Cardiac septum (tissue), 1 donor: ENCODE results near the gene CHRNB4. TPM values are rescaled to one million over a fixed set of nuclear protein-coding genes. Genes with fewer than 3 reads are reported as not detected.
"Not testable (repeated sequence)": the region's sequence is repeated elsewhere in the genome, so short reads cannot be mapped to it uniquely, and the experiment has no call there.

ENCODE experiments used
- DNase-seq: peaks from one replicate; pipeline ENCODE4 v3.0.0-alpha.2; 2020; ENCODE audit warnings: low spot score
- intact Hi-C: fragments of 100-400 bp; cut with DNase I; formaldehyde crosslinking; loops from one replicate; pipeline ENCODE4 v1.14.0; 2022
- long read RNA-seq: library from polyadenylated mRNA; unstranded; transcript quantifications from one replicate; pipeline ENCODE4 v2.0.0, GENCODE V29; 2021
- total RNA-seq: library from RNA; stranded (reverse); fragmentation: NEBNext Ultra II Directional; extraction: Animal tissue kit (Norgen Biotek cat#: 25700); gene quantifications from one replicate; pipeline ENCODE4 v1.2.1, GENCODE V29; 2021
- donor health status: DM: no; HTN: no; CAD: no.

The CHRNB4 gene, protein sequence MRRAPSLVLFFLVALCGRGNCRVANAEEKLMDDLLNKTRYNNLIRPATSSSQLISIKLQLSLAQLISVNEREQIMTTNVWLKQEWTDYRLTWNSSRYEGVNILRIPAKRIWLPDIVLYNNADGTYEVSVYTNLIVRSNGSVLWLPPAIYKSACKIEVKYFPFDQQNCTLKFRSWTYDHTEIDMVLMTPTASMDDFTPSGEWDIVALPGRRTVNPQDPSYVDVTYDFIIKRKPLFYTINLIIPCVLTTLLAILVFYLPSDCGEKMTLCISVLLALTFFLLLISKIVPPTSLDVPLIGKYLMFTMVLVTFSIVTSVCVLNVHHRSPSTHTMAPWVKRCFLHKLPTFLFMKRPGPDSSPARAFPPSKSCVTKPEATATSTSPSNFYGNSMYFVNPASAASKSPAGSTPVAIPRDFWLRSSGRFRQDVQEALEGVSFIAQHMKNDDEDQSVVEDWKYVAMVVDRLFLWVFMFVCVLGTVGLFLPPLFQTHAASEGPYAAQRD
- total RNA-seq: not detected
- long read RNA-seq: 0 reads

DNA sequence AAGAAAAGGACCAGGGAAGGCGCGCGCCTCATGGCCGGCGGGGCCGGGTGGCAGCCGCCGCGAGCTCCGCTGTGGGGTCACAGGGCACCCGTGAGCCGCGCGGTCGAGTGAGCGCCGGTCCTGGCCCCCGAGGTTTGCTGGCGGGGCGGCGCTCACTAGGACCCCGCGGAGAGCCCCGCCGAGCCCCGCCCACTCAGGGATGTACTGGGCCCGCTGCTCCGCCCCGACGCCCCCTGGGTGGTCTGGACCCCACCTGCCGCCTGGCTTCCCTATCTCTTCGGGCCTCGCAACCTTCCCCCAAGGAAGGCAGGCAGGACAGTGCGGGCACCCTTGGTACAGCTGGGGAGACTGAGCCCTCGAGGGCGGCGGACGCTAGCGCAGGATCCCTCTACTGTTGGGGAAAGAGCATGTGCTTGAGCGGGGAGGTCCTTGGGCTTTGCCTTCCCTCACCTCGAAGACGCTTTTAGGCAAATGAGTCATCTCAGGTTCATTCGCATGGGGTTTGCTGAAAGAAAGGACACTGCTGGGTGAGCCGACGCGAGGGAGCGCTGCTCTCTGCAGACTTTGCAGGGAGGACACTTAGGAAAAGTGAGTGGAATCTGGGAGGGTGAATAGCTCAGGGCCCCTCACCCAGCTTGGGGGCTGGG is at the start of gene CHRNB4:
Gene CHRNB4, minus strand, starts transcription at position 109 of the 647 bp plus-strand sequence. Its CDS starts 77 bp downstream, at position 32.
- DNase-seq: no peak
- intact Hi-C loops: no loop called here

DNA sequence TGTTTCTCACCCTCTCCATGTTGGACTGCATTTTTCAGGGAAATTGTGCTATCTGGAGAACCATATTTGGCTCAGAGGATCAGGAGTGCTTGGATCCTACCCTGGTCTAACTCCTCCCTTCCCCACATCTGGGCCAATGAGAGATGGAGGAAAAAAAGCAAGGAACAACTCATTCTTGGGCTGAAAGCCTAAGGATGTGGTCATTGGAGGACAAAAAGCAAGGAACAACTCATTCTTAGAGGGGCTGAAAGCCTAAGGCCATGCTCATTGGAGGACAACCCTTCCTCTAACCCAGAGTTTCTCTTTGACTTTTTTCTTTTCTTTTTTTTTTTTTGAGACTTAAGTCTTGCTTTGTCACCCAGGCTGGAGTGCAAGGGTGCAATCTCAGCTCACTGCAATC is 48.6 kb upstream of the CHRNB4 start:
- peak; percentile 4 for DNase-seq
- intact Hi-C loops: no loop called here

DNA sequence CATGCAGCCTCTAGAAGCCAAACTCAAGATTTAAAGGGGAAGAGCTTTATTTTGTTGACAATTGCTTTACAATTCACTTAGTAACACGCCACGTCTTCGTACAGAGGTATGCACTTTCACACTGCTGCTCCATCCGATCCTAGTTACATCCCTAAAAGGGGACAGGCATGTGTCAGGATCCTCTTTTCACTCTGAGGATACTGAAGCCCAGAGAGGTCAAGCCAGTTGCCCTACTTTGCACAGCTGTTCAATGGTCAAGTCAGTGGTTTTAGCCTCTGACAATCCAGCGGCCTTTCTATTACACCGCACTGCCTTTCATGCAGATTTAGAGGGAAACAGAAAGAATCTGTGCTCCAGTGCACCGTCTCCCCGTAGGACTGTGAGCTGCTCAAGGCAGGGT is 44.9 kb upstream of the CHRNB4 start:
- intact Hi-C loops: no loop called here
- peak; percentile 36 for DNase-seq

DNA sequence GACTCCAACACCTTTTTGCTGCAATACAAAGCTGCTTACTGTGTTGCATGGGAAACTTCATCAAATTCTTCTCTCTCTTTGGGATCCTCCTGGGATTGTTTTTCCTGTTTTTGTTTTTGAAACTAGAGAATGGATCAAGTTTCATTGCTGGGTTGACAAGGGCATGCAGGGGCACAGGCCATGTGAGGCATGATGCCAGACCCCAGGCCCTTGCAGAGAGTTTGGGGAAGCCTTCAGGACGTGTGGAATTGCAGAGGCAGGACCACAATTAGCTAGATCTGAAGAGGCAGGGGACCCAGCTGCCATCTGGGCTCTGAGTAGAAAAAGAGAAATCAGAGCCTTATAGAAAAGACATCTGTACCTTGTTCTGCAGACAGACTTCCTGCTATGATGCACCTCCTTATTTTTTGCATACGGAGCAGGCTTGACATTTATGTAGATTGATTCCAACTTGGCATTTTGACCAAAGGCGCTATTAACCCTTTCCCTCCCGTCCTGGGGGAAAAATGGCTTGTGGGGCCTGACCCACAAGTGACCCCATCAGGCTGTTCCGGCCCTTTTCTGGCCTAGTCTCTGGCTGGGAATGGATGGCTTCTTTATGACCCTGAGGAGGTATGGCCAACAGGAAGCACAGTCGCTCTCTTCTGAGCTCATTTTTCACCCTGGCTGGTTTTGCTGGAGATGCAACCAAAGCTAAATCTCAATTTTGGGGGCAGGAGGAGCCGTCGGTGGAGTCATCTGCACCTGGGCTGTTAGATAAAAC is 44.3 kb upstream of the CHRNB4 start:
- intact Hi-C loops: no loop called here
- peak; percentile 38 for DNase-seq

DNA sequence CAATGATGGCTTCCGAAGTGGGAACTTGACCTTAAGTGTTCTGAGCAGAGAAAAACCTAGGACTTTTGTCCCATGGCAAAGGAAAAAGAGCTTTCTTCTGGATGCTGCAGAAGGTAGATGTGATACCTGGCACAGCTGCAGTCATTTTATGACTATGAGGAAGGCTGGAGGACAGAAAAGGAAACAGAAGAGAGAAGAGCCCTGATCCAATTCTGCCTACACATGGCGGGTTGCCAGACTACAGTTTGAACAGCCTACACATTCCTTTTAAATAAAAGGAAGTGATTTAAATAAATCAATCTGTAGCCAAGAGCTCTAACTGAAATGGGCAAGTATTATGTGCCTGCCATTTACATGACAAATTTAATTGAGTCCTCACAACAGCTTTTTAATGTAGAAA is 43.6 kb upstream of the CHRNB4 start:
- intact Hi-C loops: no loop called here
- DNase-seq: peak; percentile 22

DNA sequence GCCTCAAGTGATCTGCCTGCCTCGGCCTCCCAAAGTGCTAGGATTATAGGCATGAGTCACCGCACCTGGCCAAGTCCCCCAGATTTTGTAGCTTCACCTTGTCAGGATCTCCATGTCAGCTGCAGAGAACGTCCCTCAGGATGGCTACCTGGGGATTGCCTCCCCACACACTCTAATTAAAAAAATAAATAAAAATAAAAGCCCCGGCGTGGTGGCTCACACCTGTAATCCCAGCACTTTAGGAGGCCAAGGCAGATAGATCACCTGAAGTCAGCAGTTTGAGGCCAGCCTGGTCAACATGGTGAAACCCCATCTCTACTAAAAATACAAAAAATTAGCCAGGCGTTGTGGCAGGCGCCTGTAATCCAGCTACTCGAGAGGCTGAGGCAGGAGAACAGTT is 42.6 kb upstream of the CHRNB4 start:
- intact Hi-C loops: not testable (repeated sequence)
- peak; percentile 4 for DNase-seq

DNA sequence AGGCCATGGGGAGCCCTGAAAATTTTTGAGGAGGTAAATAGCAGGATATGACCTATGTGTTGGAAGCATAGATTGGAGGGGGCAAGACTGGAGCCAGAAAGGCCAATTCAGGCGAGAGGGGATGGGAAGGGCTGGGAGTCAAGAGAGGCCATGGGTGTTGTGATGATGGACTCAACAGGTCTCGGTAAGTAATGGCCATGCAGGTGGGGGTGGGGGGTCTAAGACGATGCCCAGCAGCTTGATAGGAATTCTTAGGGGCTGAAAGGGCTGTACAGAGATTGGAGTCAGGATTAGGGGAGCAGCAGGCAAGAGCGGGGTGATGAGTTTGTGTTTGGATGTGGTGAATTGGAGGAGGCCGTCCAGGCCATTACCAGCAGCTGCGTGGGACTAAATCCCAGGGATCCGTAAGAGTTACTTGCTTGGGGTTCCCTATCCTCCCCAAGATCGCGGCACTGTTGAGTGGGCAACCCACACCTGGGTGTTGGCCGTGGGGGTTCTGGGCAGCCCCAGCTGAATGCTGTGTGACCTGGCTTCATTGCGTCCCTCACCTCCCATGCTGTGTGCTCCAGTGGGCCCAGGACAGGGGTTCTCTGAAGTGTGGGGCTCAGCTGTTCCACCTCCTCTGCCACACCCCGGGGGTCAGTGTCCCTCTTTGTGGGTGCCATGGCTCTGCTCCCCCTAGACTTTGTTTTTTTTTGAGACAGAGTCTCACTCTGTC is 41.8 kb upstream of the CHRNB4 start:
- intact Hi-C loops: no loop called here

DNA sequence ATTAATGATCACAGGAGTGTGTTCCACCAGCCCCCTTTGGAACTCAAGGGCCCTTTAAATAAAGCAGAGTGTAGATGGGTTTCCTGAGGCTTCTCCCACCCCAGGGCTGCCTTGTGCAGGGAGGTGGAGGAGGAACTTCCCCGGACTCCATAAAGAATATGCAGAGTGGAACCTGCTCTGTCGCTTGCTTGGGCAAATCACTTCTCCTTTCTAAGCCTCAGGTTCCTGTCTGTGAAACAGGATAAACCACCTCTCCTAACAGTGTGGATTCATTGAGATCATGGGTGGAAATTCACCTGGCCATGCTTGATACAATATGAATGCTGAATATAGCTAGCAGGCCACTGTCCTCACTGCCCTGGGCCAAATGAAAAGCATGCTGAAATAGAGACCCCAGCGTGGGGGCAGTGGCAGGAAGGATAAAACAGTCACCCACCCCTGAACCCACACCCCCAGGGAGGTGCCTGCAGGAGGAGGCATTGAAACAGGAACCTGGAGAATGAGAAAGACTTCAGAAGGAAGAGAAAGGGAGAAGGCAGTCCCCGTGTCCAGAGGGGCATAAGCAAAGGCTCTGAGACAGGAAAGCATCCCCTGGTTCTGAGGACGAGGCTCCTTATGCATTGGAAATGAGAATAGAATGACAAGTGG is 41.1 kb upstream of the CHRNB4 start:
- intact Hi-C loops: no loop called here
- DNase-seq: peak; percentile 53

More for the DNA sequence above, 41.8 kb upstream of the CHRNB4 start:
- DNase-seq: peak; percentile 29

DNA sequence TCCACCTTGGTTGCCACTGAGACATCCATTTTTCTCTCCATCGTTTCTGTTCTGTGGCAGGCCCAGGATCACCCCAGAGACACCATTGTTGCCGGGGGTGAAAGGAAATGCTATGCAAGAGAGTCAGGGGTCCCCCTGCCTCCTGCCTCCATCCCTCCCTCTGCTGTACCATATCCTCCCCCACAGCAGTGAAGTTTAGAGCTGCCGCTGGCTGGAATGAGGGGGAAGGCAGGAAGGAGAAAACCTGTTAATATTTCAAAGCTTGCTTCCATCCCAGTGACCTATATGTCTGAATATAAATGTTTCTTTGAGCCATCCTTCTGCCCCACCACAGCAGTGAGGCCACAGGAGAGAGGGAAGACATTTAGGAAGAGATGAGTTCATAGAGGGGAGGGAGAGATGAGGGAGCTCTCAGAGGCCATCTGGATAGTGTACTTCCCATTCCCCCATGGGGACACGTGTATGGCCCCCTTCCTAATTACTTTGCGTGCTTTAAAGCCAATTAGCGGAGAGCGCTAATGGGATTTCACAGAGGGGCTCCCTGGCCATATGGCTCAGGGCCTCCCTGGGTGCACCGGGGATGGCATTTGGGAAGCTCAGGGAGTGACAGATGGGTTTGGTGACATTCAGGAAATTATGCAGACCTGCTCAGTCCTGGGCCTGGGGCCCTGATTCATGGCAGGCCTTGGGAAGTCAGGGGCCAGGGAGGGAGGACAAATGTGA is 40.4 kb upstream of the CHRNB4 start:
- intact Hi-C loops: no loop called here
- peak; percentile 53 for DNase-seq

DNA sequence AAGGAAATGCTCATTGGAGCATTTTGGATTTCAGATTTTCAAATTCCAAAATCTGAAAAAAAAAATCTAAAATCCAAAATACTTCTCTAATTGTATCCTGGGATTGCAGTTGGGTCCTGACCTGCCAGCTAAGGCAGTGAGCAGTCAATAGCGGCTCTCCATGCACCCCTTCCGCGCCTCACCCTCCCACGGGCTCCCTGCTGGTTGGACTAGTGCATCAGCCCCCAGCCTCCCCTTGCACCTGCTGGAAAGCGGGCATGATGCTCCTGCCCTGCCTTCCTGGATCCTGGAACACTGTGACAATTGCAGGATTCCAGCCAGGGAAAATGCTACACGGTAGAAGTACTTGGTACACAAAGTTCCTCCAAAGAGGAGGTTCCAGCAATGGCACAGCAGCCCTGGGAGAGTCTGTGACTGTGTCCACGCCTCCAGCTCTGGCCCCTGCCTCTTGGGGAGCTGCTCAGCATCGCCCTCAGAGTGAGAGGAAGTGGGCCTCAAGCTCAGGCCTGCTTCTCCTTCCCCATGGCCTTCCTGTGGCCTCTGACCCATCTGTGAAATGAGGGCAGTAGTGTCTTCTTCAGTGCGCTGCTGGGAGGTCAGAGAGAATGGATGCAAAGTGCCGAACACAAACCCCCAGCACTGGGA is 39.5 kb upstream of the CHRNB4 start:
- intact Hi-C loops: no loop called here
- peak; percentile 72 for DNase-seq

DNA sequence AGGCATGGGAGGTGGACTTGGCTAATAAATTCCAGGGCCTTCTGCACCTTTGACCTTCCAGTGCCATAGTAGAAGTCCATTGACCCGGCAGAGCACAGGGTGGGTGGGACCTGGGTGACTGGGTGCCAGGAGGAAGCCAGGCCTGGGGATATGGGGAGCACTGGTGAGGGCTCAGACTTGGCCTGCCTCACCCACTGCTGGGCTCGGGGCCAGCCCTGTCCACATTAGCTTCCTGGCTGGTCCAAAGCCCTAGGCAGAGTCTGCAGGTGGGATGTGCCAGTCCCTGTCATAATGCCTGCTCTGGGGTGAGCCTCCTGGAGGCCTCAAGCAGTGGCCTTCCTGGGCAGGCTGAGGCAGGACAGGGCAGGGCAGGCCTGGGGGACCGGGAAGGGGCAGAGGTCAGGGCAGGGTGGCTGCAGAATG is 38.1 kb upstream of the CHRNB4 start:
- intact Hi-C loops: no loop called here
- DNase-seq: peak; percentile 43

DNA sequence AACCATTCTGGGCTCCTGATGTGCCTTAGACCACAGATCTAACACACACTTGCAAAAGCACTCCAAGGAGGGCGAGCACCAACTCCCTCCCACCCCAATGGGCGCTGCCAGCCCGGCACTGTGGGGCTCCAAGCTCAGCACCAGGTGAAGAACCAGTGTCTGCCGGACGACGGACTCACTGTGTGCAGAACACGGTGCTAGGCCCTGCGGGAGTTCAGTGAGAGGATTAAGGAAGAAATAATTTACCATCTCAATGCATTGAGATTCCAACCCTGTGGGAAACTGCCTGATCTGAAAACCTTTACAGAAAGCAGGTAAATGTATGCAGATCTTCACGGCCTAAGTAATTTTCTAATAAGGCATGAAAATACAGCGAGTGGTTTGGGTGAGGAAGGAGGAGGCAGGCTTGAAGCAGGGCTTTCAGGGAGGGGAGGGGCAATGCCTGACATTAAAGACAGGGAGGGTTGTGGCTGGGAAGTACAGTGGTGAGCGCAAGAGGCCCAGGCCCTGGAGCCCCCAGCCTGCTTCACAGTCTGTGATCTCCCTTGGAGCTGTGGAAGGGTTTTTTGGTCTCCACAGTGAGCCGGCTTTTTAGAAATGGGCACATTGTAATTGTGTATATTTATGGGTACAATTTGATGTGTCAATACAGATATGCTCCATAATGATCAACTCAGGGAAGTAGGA is 35.6 kb upstream of the CHRNB4 start:
- peak; percentile 15 for DNase-seq
- intact Hi-C loops: no loop called here

DNA sequence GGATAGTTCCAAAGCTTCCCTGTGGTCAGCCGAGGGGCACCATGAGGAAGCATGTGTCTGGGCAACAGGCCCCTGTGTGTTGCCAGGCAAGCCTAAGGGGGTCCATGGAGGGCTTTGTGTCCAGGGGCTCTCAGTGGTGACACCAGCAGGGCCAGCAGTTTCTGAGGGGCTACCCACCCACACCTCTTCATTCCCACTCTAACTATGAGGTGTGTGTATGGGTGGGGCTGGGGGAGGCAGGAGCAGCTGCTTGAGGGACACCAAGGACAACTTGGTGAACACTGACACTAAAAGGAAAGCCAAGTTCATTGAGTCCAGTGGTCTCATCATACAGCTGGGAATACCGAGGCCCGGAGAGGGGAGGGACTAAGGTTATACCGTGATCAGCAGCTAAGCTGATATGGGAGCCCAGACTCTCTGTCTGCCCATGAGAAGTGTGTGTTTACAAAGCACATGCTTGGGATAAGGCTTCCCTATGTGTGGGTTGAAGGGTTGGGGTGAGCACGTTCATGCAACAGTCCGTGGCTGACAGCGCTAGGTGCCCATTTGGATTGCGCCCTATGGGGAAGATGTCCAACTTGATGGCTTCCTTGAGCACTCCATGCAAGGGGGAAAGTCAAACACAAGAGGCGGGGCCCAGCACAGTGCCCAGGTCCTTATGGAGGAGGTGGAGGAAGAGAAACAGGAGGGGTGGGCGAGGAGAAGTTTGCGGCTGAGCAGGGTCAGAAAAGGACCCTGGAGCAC is 34.8 kb upstream of the CHRNB4 start:
- peak; percentile 35 for DNase-seq
- intact Hi-C loops: no loop called here

DNA sequence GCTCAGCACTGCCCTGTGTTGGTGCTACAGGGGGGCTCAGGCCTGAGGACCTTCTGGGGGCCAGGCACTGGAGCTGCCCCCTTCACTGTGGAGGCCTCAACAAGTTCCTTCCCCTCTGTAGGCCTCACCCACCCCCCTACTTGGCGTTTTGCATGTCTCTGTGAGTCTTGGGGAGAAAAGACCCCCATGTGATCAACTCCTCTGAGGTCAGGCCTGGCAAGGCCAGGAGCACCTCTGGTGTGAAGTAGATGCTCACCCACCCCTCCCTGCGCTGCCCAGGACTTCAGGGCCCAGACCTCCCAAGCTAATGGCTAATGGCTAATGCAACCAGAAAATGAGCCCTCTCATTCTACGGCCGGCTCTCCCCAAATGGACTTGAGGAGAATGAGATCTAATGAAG is 34.2 kb upstream of the CHRNB4 start:
- intact Hi-C loops: no loop called here
- DNase-seq: peak; percentile 65

DNA sequence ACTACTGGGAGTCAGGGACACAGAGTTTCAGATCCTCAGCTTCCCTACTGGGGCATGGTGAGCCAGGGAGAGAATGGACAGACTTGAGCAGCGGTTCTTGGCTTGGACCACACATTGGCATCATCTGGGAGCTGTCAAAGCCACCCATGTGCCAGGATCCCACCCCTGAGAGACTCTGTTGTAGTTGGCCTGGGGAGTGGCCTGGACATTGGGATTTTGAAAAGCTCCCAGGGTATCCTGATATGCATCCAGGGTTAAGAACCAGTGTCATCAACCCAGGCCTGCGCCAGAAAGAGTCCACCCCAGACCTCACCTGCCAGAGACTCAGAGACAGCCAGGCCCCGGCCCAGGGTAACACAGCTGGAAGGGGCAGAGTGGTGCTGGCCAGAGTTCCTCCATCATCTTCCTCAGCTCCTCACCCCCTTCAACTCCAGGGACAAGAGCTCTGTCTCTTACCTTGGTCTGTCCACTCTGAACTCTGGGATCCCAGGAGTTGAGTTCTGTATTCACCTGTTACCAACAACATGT is 33.0 kb upstream of the CHRNB4 start:
- intact Hi-C loops: no loop called here

DNA sequence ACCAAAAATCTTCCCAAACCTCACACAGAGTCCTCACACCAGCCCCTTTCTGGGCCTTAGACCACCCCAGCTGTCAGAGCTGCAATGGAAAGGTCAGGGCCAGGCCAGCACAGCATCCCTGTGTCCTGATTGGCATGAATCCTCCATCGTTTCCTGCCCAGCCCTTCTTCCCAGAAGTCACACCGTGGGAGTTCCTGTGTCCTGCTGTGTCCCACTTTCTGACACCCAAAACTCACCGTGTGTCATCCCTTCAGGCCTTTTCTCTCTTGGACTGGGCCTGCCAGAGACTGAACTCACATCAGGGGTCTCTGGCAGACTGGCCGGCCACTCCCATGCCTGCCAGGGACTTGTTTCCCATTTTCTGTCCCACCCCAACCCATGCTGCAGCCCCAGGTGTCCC is 32.5 kb upstream of the CHRNB4 start:
- DNase-seq: no peak

More for the DNA sequence above, 33.0 kb upstream of the CHRNB4 start:
- peak; percentile 69 for DNase-seq

More for the DNA sequence above, 32.5 kb upstream of the CHRNB4 start:
- intact Hi-C loops: no loop called here
